ENCODE measurements around the gene MAPK1IP1L. TPM values are rescaled to one million over a fixed set of nuclear protein-coding genes. Genes with fewer than 3 reads are reported as not detected.

MAPK1IP1L gene
- total and polyA plus RNA-seq, 2 of the 8 experiments (the other 6 are each of a cell fraction or from before 2014, with no cell fraction given): 111 to 228 TPM

DNA sequence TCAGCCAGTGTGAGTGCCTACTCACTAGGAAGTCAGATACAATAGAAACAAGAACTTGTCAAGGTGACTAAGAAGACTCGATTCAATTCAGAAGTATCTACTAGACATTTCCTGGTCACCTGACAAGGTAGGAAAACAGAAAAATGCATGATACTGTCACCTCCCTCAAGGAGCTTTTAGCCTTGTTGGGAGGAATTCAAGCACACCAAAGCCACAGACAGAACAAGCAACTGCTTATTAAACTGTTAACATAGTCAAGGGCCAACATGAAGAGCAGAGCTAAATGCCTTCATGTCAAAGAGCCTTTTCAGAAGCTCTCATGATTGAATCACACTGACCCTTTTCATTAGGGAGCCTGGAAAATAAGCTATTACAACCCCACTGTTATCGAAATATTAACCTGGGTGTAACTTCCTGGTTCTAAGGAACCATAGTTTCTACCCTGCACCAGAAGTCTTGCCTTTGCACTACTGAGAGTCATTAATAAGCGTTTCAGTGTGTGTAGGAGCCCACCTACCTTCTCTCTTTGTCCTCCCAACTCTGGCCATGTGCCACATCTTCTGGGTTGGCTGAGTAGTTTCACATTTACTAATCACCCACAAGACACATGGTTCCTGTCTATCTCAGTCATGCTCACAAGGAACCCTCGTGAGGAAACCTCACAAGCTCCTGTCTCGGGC is 46.6 kb downstream of the MAPK1IP1L start:
- Histone ChIP-seq H2BK12ac (ENCODE audit: low read depth, low read length) (no peak overlapping the region), H3K79me2 (ENCODE audit: control insufficient read depth in 1 of 2, insufficient read depth in 2 of 2, low read length in 2 of 2) (no peaks in the 10 kb centered on the region), H3K4me1 (replicated peaks in 1 of 4; ENCODE audit: control insufficient read depth in 3 of 4, insufficient read depth in 4 of 4, low read length in 3 of 4) (peaks cover 1 to 9% (median 3%) of the 10 kb centered on the region in 4 experiments; a peak in 4 of 7 replicates), H2BK120ac (replicated peaks; ENCODE audit: low read depth, low read length) (no peak overlapping the region), H2BK5ac (ENCODE audit: low read depth, low read length) (no peak overlapping the region), H3K9ac (replicated peaks in 1 of 4; ENCODE audit: extremely low read depth in 1 of 4, low read depth in 3 of 4, low read length in 3 of 4) (no peak overlapping the region), H3K14ac (ENCODE audit: insufficient read length) (no peak overlapping the region), H3K36me3 (ENCODE audit: control insufficient read depth in 2 of 4, insufficient read depth in 4 of 4, low read length in 3 of 4) (no peaks in the 10 kb centered on the region), H2AFZ (ENCODE audit: low read length) (no peak overlapping the region), H3K27me3 (replicated peaks in 1 of 4; ENCODE audit: control insufficient read depth in 3 of 4, extremely low read depth in 1 of 4, insufficient read depth in 3 of 4, low read length in 3 of 4) (no peaks in the 10 kb centered on the region), H4K20me1 (replicated peaks in 1 of 2; ENCODE audit: control insufficient read depth in 1 of 2, insufficient read depth in 2 of 2, low read length in 2 of 2) (no peaks in the 10 kb centered on the region), H3K9me3 (ENCODE audit: insufficient read depth in 2 of 2, low read depth in 1 of 2, low read length in 1 of 2) (no peaks in the 10 kb centered on the region), H4K91ac (replicated peaks; ENCODE audit: insufficient read length, low read length) (no peak overlapping the region), H2BK20ac (ENCODE audit: low read length) (no peak overlapping the region), H4K8ac (ENCODE audit: extremely low read depth, insufficient read depth, low read length) (no peak overlapping the region), H2BK15ac (ENCODE audit: low read length) (peak overlapping the region; percentile 18; the same call in 1 of the 2 replicates), H3K23me2 (ENCODE audit: low read depth, low read length) (no peaks in the 10 kb centered on the region), H3K4ac (replicated peaks; ENCODE audit: insufficient read length, low read depth, low read length) (no peak overlapping the region), H3K23ac (ENCODE audit: insufficient read length) (no peak overlapping the region), H4K5ac (ENCODE audit: insufficient read length, low read depth, low read length) (no peak overlapping the region), H3K56ac (replicated peaks; ENCODE audit: insufficient read length, low read depth, low read length) (no peak overlapping the region), H3K4me2 (ENCODE audit: insufficient read depth in 1 of 2, low read depth in 2 of 2, low read length in 2 of 2) (no peak overlapping the region), H3K18ac (ENCODE audit: extremely low read depth, low read length) (no peak overlapping the region), H3K27ac (ENCODE audit: low read depth, low read length) (no peak overlapping the region), H3K79me1 (ENCODE audit: low read depth, low read length) (no peaks in the 10 kb centered on the region), H2AK5ac (ENCODE audit: low read depth, low read length) (no peak overlapping the region), H3K4me3 (ENCODE audit: extremely low read depth in 1 of 4, insufficient read depth in 2 of 4, low read depth in 3 of 4, low read length in 4 of 4) (no peak overlapping the region)
- POLR2A ChIA-PET (ENCODE audit: partially characterized antibody): interaction anchor here (1.0 to 1.3 kb wide), 3 partner anchors 38 to 46 kb away, joined by 3 read pairs; no protein-coding TSS in a partner anchor
- FAIRE-seq: no peak
- CTCF ChIA-PET (ENCODE audit: partially characterized antibody): interaction anchor here (2.2 kb wide), 1 partner anchor 40 kb away, joined by 9 read pairs; no protein-coding TSS in a partner anchor
- no peak for DNase-seq (ENCODE audit: low read depth in 1 of 2, low spot score in 2 of 2)
- WGBS, 2 experiments (ENCODE audit: extremely low coverage in 1 of 2, insufficient coverage in 1 of 2, insufficient read length in 1 of 2, insufficient replicate concordance in 2 of 2, low coverage in 1 of 2, low lambda C conversion rate in 2 of 2, missing lambda C conversion rate in 1 of 2): 95% methylated on average over 5 of the region's 5 CpGs; no CpG with 5 or more reads in 1 of the 2 experiments
- TF ChIP-seq PHF8 (conservative IDR thresholded peaks at IDR 0.05; ENCODE audit: low read depth, low read length): no peak
- TF ChIP-seq, protein P1, sequence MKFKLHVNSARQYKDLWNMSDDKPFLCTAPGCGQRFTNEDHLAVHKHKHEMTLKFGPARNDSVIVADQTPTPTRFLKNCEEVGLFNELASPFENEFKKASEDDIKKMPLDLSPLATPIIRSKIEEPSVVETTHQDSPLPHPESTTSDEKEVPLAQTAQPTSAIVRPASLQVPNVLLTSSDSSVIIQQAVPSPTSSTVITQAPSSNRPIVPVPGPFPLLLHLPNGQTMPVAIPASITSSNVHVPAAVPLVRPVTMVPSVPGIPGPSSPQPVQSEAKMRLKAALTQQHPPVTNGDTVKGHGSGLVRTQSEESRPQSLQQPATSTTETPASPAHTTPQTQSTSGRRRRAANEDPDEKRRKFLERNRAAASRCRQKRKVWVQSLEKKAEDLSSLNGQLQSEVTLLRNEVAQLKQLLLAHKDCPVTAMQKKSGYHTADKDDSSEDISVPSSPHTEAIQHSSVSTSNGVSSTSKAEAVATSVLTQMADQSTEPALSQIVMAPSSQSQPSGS (IDR thresholded peaks at IDR 0.05; ENCODE audit: low read length): no peak
- TF ChIP-seq SIX5 (IDR thresholded peaks at IDR 0.05; ENCODE audit: low read depth, low read length): no peak
- no peak for TF ChIP-seq SAP30 (IDR thresholded peaks at IDR 0.05; ENCODE audit: insufficient read depth, insufficient replicate concordance, low read length)
- TF ChIP-seq TBP (IDR thresholded peaks at IDR 0.05; ENCODE audit: low read depth, low read length): no peak
- no peak for TF ChIP-seq TAF1 (IDR thresholded peaks at IDR 0.05; ENCODE audit: low read depth, low read length)
- TF ChIP-seq HDAC6 (IDR thresholded peaks at IDR 0.05; ENCODE audit: low read depth, low read length): no peak
- no peak for TF ChIP-seq CBX8 (IDR thresholded peaks at IDR 0.05; ENCODE audit: borderline replicate concordance, low read depth, low read length)
- no peak for TF ChIP-seq CREB1 (IDR thresholded peaks at IDR 0.05)
- TF ChIP-seq BCL11A (IDR thresholded peaks at IDR 0.05; ENCODE audit: low read depth in 2 of 2, low read length in 2 of 2): no peak
- TF ChIP-seq CBX5 (IDR thresholded peaks at IDR 0.05; ENCODE audit: low read depth, low read length): no peak
- TF ChIP-seq POLR2A (IDR thresholded peaks at IDR 0.05; ENCODE audit: control extremely low read depth in 1 of 2, low read depth in 2 of 2, low read length in 2 of 2): no peak

Measured in H1 (cell line).